AG04450 (cell line): Measurements from ENCODE around the gene MRPL47. TPM values are rescaled to one million over a fixed set of nuclear protein-coding genes. Genes with fewer than 3 reads are reported as not detected.

Source experiments
- CTCF ChIA-PET: fragments of 300-600, 350-600 bp; formaldehyde crosslinking; extraction: SDS; loops from one replicate; lab custom pipeline; 2022; ENCODE audit warnings: antibody characterized with exemption, inconsistent platforms; lab: Charles Lee
- POLR2A ChIA-PET: fragments of 350-600 bp; formaldehyde crosslinking; extraction: SDS; loops from one replicate; lab custom pipeline; 2021; ENCODE audit warnings: antibody characterized with exemption, inconsistent platforms; lab: Yijun Ruan, JAX
- DNase-seq: peaks from one replicate; pipeline ENCODE4 v3.0.0-alpha.2; 2011; ENCODE audit warnings: low read depth, low spot score
- H3K27ac ChIP-seq: one replicate; pipeline ENCODE4 v1.5.1; 2012; ENCODE audit warnings: low read depth, low read length, control low read depth
- H3K27me3 ChIP-seq: one replicate; pipeline ENCODE4 v1.6.0; 2012; ENCODE audit warnings: low read length; ENCODE audit not compliant: control insufficient read depth, insufficient read depth
- H3K4me3 ChIP-seq: 2 replicates; pipeline ENCODE4 v1.5.1; 2011; ENCODE audit warnings: mild to moderate bottlenecking, low read depth, low read length, control low read depth
- H3K9me3 ChIP-seq: 2 replicates; pipeline ENCODE4 v1.5.1; 2012; ENCODE audit warnings: low read length; ENCODE audit not compliant: control insufficient read depth, insufficient read depth
- CTCF ChIP-seq: IDR thresholded peaks from 2 replicates; pipeline ENCODE4 v1.5.1; 2011; ENCODE audit warnings: low read depth, low read length, control low read depth, inconsistent platforms
- polyA minus RNA-seq: library from RNA; depleted of rRNA, polyadenylated mRNA; stranded (reverse); fragments of >200 nt; gene quantifications from 2 replicates; pipeline ENCODE4 v1.2.3, GENCODE V29; 2011; rRNA and poly(A)+ RNA removed
- polyA plus RNA-seq: library from polyadenylated mRNA; depleted of rRNA; stranded (reverse); fragments of >200 nt; gene quantifications from 2 replicates; pipeline ENCODE4 v1.2.3, GENCODE V29; 2011; rRNA removed

MRPL47 gene
- 65.0 and 87.9 TPM in 2 replicates for polyA plus RNA-seq
- 11.0 and 17.8 TPM in 2 replicates for polyA minus RNA-seq

GRCh38 chr3:179604321-179605078 lies at the start of gene MRPL47, which contains the start of gene NDUFB5:
Gene MRPL47, minus strand, starts transcription at chr3:179604638. Its CDS starts 14 bp downstream, at chr3:179604624.
Gene NDUFB5, plus strand, starts transcription at chr3:179604794. Its CDS starts 22 bp downstream, at chr3:179604816.
- CTCF ChIA-PET, result interaction anchor here (0.8 kb wide), 1 partner anchor 41 kb away, joined by 3 read pairs; no protein-coding TSS in a partner anchor
- peak; percentile 86 for DNase-seq
- POLR2A ChIA-PET, result interaction anchor here (0.7 to 1.4 kb wide), 4 partner anchors 10 to 164 kb away, joined by 3 to 5 read pairs (median 4); partner anchors contain the start of gene ACTL6A
- no peak for TF ChIP-seq CTCF
- peak within 1 kb of the TSS; percentile 96 for H3K4me3 ChIP-seq
- no peaks in the 10 kb centered on the region for H3K9me3 ChIP-seq
- H3K27ac ChIP-seq, result peak within 1 kb of the TSS; percentile 85
- H3K27me3 ChIP-seq, result no peaks in the 10 kb centered on the region

GRCh38 chr3:179653096-179653797 lies 48.8 kb upstream of the MRPL47 start:
- no peaks in the 10 kb centered on the region; the same call in 1 of the 2 replicates for H3K9me3 ChIP-seq
- H3K27me3 ChIP-seq, result no peaks in the 10 kb centered on the region
- DNase-seq, result peak; percentile 61
- TF ChIP-seq CTCF, result peak; percentile 19; the same call in 1 of the 2 replicates
- POLR2A ChIA-PET, result interaction anchor here (0.6 to 1.0 kb wide), 2 partner anchors 57 to 91 kb away, joined by 3 read pairs; no protein-coding TSS in a partner anchor
- CTCF ChIA-PET, result no interaction called here
- peak overlapping the region; percentile 91 for H3K27ac ChIP-seq
- H3K4me3 ChIP-seq, result peak overlapping the region; percentile 84

- no peak for TF ChIP-seq CTCF
- peak within 1 kb of the TSS; percentile 91 for H3K27ac ChIP-seq
- ChIA-PET CTCF (no interaction called here), POLR2A (interaction anchor here (0.8 to 1.0 kb wide), 2 partner anchors 9 to 58 kb away, joined by 3 to 4 read pairs; no protein-coding TSS in a partner anchor)
- H3K4me3 ChIP-seq, result peak within 1 kb of the TSS; percentile 84
- H3K27me3 ChIP-seq, result no peaks in the 10 kb centered on the region
- H3K9me3 ChIP-seq, result no peaks in the 10 kb centered on the region; the same call in 1 of the 2 replicates
- DNase-seq, result peak; percentile 55
These were observed 48.1 kb upstream of the MRPL47 start, which contains the start of gene USP13 for GRCh38 chr3:179652447-179653095. Gene USP13, plus strand, starts transcription at chr3:179653040. Its CDS starts 186 bp downstream, at chr3:179653226.

- peak overlapping the region; percentile 84 for H3K4me3 ChIP-seq
- DNase-seq, result no peak
- H3K27ac ChIP-seq, result no peak overlapping the region
- no peak for TF ChIP-seq CTCF
- H3K27me3 ChIP-seq, result no peaks in the 10 kb centered on the region
- CTCF ChIA-PET, result interaction anchor here (0.5 kb wide), 1 partner anchor 317 kb away, joined by 3 read pairs; no protein-coding TSS in a partner anchor
- H3K9me3 ChIP-seq, result no peaks in the 10 kb centered on the region; the same call in 1 of the 2 replicates
- POLR2A ChIA-PET, result interaction anchor here (0.8 kb wide), 1 partner anchor 9 kb away, joined by 4 read pairs; no protein-coding TSS in a partner anchor
These were observed 47.4 kb upstream of the MRPL47 start for GRCh38 chr3:179651687-179652446.
